HG03159 (cell line): ENCODE results near the gene RPTN.

ENCODE experiments used
- ATAC-seq: cut with Tn5 transposase; IDR thresholded peaks from one replicate; pipeline ENCODE4 v1.9.1; 2021; ENCODE audit warnings: mild to moderate bottlenecking, moderate library complexity; ENCODE audit not compliant: unreplicated experiment

The RPTN gene

GRCh38 chr1:152112101-152112884 lies 46.7 kb downstream of the RPTN start:
- no peak for ATAC-seq

DNA sequence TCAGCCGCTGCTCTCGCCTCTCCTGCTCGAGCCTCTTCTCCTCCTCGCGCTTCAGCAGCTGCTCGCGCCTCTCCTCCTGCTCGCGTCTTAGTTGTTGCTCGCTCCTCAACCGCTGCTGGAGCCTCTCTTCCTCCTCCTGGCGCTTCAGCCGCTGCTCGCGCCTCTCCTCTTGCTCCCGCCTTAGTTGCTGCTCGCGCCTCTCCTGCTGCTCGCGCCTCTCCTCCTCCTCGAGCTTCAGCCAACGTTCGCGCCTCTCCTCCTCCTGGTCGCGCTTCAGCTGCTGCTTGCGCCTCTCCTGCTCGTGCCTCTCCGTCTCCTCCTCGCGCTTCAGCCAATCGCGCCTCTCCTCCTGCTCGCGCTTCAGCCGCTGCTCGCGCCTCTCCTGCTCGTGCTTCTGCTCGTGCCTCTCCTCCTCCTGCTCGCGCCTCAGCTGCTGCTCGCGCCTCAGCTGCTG lies 47.5 kb downstream of the RPTN start:
- ATAC-seq = no peak

- ATAC-seq = no peak
Measured at GRCh38 chr1:152110860-152111514, 48.0 kb downstream of the RPTN start.

DNA sequence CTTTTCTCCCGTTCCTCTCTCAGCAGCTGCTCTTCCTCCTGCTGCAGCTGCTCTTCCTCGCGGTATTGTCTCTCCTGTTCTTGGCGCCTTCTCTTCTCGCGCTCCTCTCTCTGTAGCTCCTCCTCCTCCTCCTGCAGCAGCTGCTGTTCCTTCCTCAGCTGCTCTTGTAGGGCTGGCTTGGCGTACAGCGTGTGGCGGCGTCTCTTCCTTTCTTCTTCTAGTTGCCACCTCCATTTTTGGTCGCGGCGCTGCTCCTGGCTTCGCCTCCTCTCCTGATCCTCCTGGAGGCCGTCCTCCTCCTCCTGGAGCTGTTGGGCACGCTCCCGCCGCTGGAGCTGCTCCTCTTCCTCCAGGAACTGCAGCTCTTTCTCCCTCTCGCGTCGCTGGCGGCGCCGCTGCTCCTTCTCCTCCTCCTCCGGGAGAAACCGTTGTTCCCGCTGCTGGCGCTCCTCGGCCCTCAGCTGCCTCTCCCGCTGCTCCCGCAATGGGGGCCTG lies 48.6 kb downstream of the RPTN start:
- ATAC-seq = no peak

DNA sequence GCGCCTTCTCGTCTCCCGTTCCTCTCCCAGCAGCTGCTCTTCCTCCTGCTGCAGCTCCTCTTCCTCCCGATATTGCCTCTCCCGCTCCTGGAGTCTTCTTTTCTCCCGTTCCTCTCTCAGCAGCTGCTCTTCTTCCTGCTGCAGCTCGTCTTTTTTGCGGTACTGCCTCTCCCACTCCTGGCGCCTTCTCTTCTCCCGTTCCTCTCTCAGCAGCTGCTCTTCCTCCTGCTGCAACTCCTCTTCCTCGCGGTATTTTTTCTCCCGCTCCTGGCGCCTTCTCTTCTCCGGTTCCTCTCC lies 49.1 kb downstream of the RPTN start:
- ATAC-seq = no peak

- ATAC-seq = no peak
Measured at GRCh38 chr1:152109231-152109997, 49.6 kb downstream of the RPTN start.

- ATAC-seq = no peak
Measured at GRCh38 chr1:152108882-152109222, 50.2 kb downstream of the RPTN start.

DNA sequence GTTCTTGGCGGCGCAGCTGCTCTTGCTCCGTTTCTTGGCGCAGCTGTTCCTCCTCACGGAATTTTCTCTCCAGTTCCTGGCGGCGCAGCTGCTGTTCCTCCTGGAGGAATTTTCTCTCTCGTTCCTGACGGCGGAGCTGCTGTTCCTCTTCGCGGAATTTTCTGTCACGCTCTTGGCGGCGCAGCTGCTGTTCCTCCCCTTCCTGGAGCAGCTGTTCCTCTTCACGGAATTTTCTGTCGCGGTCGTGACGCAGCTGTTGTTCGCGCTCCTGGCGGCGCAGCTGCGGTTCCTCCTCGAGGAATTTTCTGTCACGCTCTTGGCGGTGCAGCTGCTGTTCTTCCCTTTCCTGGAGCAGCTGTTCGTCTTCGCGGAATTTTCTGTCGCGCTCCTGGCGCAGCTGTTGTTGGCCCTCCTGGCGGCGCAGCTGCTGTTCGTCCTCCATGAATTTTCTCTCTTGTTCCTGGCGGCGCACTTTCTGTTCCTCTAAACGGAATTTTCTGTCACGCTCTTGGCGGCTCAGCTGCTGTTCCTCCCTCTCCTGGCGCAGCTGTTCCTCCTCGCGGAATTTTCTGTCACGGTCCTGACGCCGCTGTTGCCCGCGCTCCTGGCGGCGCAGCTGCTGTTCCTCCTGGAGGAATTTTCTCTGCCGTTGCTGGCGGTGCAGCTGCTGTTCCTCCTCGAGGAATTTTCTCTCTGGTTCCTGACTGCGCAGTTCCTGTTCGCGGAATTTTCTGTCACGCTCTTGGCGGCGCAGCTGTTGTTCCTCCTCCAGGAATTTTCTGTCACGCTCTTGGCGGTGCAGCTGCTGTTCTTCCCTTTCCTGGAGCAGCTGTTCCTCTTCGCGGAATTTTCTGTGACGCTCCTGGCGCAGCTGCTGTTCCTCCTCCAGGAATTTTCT lies 50.8 kb downstream of the RPTN start:
- no peak for ATAC-seq

GRCh38 chr1:152107031-152107983 lies 51.7 kb downstream of the RPTN start:
- ATAC-seq = no peak

- no peak for ATAC-seq
Measured at GRCh38 chr1:152104854-152105253, 54.2 kb downstream of the RPTN start.
